Activated CD8-positive, alpha-beta memory T cell treated with anti-CD3 and anti-CD28 coated beads, Interleukin-2, amount 50 U/mL, for 4 hours (primary cell): ENCODE results near the gene TMIE.

Source experiments
- DNase-seq: peaks from one replicate; pipeline ENCODE4 v3.0.0-alpha.2; 2020

Gene TMIE

DNA sequence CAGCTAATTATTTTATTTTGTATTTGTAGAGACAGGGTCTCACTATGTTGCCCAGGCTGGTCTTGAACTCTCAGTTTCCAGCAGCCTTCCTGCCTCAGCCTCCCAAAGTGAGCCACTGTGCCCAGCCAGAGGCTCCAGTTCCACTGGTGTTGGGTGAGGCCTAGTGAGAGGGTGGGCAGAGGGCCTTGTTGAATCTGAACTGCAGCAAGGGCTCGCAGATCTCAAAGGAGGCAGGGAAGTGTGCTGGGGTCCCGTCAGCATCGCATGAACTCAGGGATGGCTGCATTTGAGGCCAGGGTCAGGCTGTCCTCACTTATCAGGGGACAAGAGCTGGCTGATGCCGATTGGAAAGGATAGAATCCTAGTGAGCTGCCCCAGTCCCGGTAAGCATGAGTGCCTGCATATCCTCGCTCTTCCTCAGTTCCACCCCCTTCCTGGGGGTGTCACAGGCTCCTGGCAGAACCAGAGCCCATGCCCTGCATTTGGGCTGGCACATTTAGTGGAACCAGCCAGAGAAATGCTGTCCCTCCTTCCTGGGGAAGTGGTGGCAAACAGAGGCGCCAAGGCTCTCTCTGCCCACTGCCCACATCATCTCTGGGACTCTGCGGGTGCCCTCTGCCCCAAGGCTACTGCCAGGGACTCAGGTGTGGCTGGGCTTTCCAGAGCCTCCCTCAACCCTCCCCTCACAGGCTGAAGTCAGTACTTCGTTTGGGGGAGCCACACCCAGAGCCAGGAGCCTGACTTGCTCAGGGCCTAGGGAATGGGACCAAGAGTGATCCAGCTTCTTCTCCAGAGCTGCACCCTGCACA, 31.8 kb upstream of the TMIE start:
- DNase-seq: peak; percentile 5

DNA sequence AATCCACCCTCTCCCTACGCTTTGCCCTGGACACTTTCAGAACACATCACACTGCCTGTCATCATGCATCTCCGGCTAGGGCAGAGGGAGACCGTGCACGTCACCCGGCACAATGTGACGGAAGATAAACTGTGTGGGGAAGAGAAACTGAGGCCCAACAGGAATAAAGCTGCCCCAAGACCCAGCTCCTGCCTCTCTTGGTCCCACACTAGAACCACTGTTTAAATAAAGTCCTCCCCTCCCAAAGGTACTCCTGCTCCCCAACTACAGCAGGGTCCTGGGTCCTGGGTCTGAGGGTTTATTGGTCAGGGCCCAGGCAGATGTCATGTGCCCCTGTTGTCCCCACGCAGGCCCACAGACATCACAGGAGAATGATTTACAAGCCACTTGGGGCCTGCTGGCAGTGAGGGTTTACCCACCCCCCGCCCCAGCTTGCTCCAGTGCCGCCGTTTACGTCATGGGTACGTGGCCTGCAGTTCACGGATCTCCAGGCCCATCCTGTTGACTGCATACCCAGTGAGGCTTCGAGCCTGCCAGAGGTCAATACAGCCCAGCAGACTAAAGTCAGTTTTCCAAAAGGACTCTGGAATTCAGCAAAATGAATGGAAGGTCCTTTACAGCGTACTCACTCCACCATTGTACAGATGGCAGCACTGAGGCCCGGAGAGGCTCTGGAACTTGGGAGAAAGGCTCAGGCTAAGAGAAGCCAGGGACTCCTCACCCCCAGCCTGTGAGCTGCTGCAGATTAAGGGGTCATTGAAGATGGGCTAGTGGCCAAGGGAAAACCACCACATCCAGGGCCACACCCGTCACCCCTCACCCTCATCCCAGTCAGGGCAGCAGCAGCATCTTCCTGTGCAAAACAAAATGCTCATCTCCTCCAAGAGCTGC, 30.9 kb upstream of the TMIE start:
- DNase-seq: peak; percentile 3

DNA sequence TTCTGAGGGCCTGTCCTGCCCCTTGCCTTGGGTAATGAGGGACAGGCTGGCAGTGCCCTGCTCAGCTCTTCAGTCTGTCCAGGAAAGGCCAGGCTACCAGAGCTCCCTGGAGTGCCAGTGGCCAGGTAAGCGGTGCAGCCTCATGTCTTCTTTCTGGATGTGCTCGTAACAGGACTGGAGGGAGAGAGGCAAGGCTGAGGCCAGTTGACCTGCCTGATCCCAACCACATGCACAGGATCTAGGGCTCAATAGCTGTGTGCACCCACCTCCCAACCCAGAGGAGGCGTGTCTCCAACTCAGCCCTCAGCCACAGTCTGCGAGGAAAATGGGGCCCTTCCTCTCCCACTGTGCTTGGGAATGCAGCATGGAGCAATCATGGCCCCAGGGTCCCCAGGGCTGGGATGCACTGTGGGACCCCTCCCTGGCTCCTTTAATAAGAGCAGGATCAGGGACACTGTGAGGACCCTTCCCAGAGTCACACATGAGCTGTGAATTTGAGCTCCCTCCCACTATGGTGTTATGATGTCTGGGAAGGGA, 30.2 kb upstream of the TMIE start:
- peak; percentile 2 for DNase-seq

DNA sequence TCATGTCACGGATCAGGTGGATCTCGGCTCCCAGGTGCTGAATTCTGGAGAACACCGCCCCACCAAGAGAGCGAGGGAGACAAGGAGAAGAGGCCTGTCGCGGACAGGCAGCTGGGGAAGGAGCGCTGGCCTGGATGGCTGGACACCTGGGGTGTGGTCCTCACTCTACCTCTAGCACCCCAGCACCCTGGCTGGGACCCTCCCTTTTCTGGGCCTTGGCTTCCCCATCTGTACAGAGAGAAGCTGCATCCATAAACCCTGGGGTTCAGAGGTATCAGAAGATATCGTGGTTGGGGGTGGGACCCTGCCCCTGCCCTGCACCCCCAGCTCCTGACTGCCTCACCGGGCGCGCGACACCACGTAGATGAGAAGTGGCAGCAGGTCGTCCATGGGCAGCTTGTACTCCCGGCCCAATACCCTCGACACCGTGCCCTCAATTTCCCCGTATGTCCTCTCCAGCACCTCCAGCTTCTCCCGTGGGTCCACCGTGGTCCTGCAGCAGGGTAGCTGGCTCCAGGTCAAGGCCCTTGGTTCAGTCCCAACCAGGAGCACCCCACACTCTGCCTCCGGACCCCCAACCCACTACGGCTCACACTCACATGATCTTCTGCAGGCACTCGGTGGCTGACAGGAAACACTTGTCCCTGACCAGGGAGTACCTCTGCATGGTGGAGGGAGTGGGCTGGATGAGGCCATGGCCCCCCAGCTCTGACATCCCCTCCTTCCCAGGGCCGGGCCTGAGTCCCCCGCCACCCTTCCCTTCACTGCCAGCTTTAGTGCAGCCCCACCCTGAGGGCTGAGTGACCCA, 29.4 kb upstream of the TMIE start:
- DNase-seq: peak; percentile 10

DNA sequence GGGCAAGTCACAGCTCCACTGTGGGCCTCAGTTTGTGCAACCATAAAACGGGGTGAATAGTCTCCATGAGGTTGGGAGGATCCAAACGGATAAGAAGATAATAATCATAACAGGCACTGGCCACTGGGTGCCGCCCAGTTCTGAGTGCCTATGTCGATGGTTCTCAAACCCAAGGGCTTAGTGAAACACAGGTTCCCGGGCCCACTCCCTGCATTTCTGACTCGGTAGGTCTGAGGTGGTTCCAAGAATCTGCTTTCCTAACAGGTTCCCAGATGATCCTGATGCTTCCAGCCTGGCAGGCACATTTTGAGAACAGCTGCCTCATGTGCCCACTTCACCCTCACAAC, 28.9 kb upstream of the TMIE start:
- DNase-seq: no peak

DNA sequence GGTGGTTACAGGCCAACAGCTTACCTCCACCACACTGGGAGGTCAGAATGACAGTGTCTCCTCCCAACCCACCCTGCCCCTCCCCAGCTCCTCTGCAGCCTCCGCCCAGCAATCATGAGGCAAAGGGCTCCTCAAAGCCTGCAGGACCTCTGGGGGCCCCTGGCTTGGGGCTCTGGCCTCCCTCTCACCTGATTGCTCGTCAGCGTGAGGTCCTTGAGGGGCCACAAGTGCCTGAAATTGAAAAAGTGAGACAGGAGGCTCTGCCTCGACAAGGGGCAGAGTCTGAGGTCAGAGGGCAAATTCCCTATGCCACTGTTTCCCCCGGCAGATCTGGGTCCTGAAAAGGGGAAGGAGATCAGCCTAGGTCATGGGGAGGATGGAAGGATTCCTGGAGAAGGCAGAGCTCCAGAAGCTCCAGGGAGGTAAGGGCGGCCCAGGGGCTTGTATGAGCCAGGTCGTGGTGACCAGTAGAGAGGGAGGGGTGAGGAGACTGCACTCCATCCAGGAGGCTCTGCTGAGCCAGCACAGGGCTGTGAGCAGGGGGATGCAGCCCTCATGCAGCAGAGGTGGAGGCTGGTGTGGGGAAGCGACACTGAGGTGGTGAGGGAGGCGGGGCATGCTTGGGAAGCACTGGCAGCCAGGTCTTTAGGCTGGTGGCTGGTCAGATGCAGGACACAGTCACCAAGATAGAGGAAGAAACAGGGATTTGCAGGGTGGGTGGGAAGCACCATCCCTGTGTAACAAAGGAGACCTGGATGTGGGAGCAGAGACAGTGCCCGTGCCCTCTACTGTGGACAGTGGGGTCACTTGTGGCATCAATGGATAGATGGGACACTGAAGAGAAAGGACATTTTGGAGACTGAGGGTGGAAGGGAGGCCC, 27.8 kb upstream of the TMIE start:
- no peak for DNase-seq

DNA sequence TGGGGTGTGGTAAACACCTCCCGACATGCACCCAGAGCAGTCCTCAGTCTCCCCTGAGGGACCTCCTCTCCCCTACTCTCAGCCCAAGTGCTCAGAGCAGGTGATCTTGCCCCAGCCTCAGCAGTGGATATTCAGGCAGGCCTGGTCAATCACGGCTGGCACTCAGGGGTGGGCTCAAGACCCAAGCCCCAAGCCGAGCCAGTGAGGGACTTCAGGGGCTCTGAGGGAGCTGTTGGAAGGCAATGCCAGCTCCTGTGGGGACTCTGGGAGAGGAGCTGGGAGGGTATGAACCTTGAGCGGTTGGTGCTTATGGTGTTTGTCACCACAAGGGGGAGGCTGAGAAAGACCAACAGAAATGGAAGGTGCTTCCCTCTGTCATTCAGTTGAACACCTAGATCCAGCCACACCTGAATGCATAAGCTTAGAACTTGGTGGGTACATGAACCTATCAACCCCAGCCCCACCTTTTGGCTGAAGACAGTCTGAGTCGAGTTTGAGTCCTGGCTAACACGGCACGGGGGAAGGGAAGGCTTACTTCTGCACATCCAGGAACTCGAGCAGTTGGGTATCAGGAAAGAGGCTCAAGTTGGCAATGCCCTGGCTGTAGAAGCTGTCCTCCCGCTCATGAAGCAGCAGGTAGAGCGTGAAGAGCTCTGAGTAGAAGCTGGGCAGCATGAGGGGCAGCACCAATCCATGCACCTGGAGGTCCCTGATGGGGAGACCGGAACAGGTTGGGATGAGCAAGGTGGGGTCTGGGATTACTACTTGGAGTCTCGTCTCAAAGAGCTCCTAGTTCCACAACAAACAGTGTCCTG, 27.0 kb upstream of the TMIE start:
- no peak for DNase-seq

DNA sequence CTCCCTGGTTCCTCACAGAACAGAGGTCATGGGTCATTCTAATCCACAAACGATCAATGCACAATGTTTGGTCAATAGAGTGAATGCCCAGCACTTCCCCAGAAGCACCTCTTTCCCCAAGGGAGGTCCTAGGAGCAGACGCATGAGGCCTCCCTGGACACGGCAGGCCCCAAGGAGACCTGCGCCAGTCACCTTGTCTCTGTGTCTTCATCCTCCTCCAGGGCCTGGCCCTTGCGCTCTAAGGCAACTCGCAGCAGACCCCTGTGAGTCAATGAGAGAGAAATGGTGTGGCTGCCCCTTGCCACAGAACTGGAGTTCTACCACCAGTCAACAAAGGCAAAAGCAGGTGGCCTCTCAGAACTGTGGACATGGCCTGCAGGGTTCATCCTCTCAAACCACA, 25.8 kb upstream of the TMIE start:
- no peak for DNase-seq

DNA sequence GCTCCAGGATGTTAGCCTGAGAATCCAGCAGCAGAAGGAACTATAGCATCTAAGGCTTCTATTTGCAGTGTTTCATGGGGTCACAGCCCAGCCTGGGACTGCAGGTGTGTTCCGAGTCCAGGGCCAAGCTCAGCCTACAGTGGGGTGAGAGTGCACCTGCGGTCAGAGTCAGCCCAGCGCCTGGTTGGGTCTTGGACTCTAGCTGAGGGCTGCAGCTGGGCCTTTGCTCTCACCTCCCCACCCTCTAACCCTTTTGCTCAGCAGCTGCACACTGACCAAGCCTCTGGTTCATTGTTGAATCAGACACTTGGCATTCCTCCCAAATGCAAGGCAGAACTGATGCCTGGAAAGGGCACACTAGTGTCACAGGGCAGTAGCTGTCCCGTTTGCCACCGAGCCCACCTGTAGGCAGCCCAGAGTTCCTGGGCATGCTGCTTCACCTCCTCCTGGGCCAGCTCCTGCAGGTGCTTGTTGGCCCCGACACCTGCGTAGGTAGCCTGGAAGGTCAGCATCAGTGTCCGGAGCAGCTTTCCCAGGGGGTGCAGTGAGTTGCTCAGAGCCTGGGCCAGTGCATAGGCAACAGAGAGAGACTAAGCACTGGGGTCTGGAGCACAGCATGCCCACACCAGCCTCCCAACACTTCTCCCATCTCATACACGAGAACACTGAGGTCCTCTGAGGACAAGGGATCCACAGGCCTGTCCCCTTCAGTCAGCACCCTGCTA, 25.2 kb upstream of the TMIE start:
- no peak for DNase-seq

DNA sequence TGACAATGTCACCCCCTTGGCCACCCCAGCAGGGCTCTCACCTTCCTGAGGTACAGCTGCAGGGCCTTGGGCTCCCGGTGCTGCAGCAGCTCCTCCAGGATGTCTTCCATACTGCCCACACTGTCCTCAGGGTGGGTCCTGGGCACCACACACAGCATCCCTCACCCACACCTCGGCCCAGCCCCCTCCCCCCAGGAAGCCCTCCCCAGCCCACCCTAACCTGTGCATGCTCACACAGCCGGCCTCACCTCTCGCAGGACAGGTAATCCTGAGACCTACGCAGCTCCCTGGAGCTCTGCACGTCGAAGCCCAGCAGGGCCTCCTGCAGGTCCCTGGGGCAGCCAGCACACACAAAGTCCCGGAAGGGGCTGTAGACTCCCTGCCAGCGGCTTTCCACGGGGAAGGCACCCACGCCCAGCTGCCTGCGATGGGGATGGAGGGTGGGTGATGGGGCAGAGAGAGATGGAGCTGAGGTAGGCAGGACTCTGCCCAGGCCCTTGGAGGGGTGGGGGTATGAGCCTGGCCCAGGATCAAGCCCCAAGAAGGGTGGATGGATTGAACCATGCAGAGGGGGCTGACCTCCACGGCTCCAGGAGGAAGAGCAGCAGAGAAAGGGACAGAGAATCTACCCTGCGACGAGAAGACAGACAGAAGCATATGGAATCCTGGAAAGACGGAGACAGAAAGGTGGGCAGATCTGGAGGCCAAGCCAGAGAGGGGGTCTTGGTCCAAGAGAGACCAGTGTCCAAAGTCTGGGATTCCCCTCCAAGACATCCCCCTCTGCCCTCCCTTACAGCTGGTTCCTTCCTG, 24.4 kb upstream of the TMIE start:
- no peak for DNase-seq

DNA sequence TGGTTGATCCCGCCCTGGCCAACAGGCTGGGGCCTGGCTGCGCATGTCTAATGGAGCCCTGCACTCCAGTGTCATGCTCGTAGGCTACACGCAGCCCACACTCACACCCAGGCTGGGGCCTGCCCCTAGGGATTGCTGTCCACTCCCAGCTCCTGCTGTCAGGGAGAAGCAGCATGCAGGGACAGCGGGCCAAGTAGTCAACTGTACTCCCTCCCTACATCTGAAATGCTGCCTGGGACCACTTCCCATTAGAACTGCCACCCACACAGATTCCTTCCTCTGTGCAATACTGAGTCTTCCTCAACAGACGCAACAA, 23.8 kb upstream of the TMIE start:
- no peak for DNase-seq

DNA sequence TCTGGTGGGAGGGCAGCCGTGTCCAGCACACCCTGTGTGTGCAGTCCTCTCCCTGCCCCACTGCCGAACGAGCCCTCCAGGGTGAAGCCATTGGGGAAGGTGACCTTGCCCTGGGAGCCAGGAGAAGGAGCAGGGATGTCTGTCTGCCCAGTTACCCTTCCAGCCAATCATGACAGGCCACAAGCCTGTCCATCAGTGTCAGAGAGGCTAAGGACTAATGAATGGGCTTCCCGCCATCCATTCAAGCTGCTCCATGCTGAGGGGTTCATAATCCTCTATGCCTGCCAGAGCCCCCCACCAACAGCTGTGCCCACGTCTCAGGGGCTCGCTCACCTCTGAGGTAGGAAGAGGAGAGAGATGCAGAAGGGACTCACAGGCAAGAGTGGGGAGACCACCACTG, 22.9 kb upstream of the TMIE start:
- DNase-seq: no peak

DNA sequence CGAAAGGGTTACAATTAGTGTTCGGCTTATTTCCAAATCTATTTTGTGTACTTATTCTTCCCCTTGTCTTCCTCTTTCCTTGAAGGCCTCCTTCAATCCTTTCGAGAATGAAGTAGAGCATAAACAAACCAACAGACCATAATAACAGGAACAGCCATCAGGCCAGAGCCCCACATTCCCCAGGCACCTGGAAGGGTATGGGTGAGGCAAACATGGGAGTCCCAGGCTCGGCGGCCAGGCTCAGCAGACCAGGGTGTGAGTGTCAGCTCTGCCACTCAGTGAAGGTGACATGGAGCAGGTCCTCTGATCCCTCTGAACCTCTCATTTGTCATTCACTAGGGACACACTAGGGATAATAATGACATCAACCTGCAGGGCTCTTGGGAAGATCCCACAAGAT, 21.5 kb upstream of the TMIE start:
- DNase-seq: no peak

DNA sequence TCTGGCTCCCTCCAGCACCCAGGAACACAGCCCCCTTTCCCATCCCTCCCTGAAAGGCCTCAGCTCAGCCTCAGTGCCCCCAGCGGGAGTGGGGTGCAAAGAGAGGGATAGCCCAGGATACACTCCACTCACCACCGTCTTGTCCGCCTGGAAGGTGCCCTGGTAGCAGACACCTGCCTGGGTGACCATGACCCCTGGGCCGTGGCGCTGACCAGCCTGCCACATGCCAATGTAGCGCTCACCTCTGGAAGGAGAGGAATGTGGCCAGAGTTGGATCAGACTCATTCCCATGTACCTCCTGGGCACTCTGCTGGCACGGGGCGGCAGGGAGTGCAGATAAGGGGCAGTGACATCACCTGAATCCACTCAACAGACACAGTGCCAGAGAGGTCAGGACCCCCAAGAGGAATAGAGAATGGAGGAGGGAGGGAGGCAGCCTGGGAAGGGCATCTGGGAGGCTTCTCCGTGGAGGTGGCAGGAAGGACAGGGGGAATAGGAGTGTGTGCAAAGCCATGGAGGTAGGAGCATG, 20.8 kb upstream of the TMIE start:
- no peak for DNase-seq

DNA sequence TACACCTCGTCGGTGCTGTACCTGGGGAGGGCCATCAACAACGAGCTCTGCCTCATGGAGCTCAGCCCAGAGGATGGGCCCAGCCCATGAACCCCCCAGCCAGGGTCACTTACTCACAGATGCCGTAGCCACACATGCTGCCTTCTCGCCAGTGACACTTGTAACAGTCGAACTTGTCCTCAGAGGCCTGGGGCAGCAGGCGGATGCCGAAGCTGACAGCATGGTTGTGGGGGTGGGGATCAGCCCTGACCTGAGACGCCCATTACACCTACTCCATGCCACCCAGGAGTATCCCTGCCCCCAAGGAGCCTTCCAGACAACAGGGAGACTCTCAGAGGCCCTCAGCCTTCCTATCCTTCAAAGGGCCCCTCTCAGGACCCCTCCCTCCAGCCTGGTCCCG, 19.8 kb upstream of the TMIE start:
- no peak for DNase-seq

DNA sequence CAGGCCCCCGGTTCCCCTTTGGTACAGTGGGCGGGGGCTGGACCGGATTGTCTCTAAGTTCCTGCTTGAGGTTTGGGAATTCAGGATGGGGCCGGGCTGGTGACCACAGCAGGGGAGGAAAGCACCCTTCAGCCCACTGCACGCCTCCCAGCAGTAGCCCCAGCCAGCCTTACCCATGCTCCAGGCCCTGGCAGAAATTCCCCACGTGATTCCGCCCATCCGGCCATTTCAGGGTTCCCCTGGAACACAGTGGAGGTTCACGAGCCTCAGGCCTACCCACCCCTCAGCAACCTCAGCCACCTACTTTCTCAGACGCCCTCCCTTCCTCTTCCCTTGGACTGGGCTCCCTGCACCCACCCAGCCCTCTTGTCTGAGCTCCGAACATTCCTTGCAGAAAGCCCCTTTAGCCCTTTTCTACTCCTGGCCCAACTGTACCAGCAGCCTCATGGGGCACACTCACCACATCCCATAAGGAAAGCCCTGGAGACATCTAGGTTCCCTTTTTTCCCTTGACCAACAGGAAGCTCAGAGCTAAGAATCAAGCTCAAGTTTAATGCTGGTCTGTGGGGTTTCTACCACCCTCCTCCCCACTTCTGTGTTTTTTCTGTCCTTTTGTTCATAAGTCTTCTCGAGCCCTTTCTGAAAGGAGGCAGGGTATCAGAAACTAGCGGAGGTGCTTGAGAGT, 19.2 kb upstream of the TMIE start:
- no peak for DNase-seq

DNA sequence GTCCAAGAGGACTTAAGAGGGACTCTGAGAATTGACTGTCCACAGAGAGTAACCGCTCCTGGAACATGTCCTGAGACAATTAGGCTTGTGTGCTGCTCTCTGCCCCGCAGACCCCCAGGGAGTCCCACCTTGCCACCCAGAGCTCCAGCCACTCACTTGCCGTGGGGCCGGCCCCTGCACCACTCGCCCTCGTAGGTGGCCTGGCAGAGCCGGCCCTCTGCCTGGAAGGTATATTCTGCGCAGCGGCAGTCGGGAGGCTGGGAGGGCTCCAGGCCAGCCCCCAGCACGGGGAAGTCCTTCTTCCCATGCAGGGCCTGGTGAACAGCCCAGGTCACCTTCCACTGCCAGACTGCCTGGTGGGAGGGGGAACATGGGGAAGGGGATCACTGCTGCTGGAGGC, 18.2 kb upstream of the TMIE start:
- no peak for DNase-seq

DNA sequence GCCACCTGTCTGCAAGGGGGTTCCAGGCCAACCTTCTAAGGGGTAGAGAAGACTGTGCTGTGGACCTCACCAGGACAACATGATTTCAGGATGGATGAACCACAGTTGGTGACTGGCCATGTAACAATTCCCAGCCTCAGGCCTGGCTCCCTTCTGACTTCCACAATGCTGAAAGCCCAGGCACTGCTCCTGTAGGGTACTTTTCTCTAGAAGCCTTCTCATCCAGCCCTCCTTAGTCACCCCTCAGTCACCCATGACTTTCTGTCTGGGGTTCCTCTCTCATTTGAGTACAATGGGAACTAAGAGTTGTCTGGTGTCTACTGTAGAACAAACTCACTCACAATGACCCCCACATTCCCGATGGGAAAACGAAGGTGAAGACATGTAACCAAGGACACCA, 16.3 kb upstream of the TMIE start:
- DNase-seq: no peak

DNA sequence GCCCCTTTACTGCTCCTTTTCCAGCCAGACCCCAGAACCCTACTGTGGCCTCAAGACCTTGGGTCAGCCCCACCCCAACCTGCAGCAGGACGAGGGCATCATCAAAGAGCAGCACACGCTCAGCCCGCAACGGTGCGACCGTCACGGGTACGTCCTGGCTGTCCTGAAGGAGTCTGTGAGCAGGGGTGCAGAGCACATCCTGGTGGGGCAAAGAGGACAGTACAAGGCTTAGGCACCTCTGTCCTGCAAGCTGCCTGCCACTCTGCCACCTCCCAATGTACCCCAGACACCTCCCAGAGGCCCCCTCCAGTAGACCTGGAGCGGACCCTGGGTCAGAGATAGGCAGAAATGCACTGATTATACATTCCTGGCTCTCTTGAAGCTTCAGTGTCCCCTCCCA, 15.7 kb upstream of the TMIE start:
- DNase-seq: no peak
